ENCODE results near the gene CLCA1. TPM values are rescaled to one million over a fixed set of nuclear protein-coding genes. Genes with fewer than 3 reads are reported as not detected.

Gene CLCA1
- total RNA-seq, 1 donor from 2014 or later = not detected

DNA sequence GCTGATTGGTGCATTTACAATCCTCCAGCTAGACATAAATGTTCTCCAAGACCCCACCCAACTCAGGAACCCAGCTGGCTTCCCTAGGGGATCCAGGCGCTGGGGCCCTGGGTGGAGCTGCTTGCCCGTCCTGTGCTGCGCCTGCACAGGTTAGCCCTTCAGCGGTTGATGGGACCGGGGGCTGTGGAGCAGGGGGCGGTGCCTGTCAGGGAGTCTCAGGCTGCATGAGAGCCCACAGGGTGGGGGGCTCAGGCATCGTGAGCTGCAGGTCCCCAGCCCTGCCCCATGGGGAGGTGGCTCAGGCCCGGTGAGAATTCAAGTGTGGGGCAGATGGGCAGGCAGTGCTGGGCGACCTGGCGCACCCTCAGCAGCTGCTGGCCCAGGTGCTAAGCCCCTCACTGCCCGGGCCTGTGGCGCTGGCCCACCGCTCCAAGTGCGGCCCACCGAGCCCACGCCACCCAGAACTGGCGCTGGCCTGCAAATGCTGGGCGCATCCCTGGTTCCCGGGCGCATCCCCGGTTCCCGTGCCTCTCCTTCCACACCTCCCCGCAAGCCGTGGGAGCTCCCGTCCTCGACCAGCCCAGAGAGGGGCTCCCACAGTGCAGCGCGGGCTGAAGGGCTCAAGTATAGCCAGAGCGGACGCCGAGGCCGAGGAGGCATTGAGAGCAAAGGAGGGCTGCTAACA lies 55.1 kb downstream of the CLCA1 start:
- H3K4me1 Mint-ChIP-seq (ENCODE audit: low read depth, unreplicated experiment) = no peaks in the 10 kb centered on the region
- no peaks in the 10 kb centered on the region for H3K36me3 Mint-ChIP-seq (ENCODE audit: unreplicated experiment)
- H3K9me3 Mint-ChIP-seq (ENCODE audit: unreplicated experiment) = no peaks in the 10 kb centered on the region
- TF ChIP-seq, protein P1, sequence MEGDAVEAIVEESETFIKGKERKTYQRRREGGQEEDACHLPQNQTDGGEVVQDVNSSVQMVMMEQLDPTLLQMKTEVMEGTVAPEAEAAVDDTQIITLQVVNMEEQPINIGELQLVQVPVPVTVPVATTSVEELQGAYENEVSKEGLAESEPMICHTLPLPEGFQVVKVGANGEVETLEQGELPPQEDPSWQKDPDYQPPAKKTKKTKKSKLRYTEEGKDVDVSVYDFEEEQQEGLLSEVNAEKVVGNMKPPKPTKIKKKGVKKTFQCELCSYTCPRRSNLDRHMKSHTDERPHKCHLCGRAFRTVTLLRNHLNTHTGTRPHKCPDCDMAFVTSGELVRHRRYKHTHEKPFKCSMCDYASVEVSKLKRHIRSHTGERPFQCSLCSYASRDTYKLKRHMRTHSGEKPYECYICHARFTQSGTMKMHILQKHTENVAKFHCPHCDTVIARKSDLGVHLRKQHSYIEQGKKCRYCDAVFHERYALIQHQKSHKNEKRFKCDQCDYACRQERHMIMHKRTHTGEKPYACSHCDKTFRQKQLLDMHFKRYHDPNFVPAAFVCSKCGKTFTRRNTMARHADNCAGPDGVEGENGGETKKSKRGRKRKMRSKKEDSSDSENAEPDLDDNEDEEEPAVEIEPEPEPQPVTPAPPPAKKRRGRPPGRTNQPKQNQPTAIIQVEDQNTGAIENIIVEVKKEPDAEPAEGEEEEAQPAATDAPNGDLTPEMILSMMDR (IDR thresholded peaks at IDR 0.05; ENCODE audit: partially characterized antibody, unreplicated experiment) = no peak
- peaks cover 2% of the 10 kb centered on the region for H3K27me3 Mint-ChIP-seq (ENCODE audit: unreplicated experiment)
- H3K27ac Mint-ChIP-seq (ENCODE audit: unreplicated experiment) = no peak overlapping the region
- DNase-seq = no peak
- H3K4me3 Mint-ChIP-seq (ENCODE audit: unreplicated experiment) = no peak overlapping the region

DNA sequence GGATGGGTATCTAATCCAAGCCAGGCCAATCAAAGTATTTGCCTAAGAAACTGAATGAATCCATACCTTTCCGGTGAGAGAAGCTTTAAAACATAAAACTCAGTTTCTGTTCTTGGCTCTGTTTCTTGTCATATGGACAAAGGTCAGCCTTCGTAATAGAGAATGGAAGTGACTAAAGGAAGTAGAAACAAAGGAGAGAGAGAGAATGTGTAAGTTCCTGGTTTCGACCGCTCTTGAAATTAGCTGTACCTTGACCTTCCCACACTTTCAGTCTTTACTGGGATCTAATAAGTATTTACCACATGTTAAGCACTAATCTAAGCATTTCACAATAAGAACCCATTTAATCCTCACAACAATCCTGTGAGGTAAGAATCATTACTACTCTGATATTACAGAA lies 58.6 kb downstream of the CLCA1 start:
- TF ChIP-seq, protein P1 (IDR thresholded peaks at IDR 0.05; ENCODE audit: partially characterized antibody, unreplicated experiment) = no peak
- Mint-ChIP-seq H3K9me3 (ENCODE audit: unreplicated experiment) (no peaks in the 10 kb centered on the region), H3K27ac (ENCODE audit: unreplicated experiment) (no peak overlapping the region), H3K4me3 (ENCODE audit: unreplicated experiment) (no peak overlapping the region), H3K27me3 (ENCODE audit: unreplicated experiment) (peaks cover 2% of the 10 kb centered on the region), H3K36me3 (ENCODE audit: unreplicated experiment) (no peaks in the 10 kb centered on the region), H3K4me1 (ENCODE audit: low read depth, unreplicated experiment) (no peaks in the 10 kb centered on the region)
- no peak for DNase-seq

DNA sequence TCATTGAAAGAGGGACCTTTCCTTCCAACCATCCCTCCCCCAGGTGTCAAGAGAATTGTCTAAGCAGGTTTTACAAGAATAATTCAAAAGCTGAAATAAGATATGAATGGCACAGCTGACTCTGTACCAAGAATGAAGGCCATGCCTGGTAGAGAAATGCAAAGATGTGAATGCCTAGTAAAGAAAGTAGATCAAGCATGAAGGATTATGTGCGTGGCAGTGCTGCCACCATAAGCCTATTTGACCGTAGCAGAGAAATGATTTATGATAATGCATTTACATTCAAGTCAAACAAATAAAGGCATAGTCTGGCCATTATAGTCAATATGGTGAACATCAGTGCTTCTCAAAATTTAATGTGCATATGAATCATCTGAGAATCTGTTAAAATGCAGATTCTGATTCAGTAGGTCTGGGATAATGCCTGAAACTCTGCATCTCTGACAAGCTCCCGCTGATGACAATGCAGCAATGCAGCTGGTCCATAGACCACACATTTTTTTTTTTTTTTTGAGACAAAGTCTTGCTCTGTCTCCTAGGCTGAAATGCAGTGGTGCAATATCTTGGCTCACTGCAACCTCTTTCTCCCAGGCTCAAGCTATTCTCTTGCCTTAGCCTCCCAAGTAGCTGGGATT lies 61.6 kb downstream of the CLCA1 start:
- TF ChIP-seq, protein P1 (IDR thresholded peaks at IDR 0.05; ENCODE audit: partially characterized antibody, unreplicated experiment) = no peak
- Mint-ChIP-seq H3K4me3 (ENCODE audit: unreplicated experiment) (no peak overlapping the region), H3K27me3 (ENCODE audit: unreplicated experiment) (no peaks in the 10 kb centered on the region), H3K36me3 (ENCODE audit: unreplicated experiment) (no peaks in the 10 kb centered on the region), H3K9me3 (ENCODE audit: unreplicated experiment) (no peaks in the 10 kb centered on the region), H3K27ac (ENCODE audit: unreplicated experiment) (no peak overlapping the region), H3K4me1 (ENCODE audit: low read depth, unreplicated experiment) (no peaks in the 10 kb centered on the region)
- DNase-seq = no peak

DNA sequence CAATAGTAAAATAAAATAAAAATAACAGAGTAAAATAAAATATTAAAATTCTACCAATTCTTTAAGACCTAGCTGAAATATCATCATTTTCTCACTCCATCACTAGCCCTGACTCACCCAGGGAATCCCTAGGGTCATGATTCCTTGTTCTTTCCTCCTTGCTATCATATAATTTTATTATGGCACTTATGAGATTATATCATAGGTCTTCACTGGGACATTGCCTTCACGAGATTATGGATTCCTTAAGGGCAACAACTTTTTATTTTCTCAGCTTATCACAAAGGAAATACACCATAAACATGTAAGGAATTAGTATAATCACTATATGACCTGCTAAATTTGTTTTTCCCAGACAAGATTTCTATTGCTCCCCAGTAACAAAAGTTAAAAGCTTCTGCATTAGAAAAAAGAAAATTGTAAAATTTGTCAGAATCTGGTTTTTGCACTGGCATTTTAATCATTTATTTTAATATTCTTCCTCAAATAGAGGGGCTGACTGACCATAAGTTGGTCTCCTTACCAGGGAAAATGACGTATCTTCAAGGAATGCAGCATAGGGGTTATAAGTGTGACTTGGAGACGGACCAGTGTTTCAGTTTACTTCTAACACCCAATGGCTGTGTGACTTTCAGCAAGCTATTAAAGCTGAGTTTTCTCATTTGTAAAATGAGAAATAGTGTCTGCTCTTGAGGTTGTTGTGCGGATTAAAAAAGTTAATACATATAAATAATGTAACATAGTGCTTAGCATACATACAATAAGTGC lies 69.4 kb downstream of the CLCA1 start:
- Mint-ChIP-seq H3K9me3 (ENCODE audit: unreplicated experiment) (no peaks in the 10 kb centered on the region), H3K4me3 (ENCODE audit: unreplicated experiment) (no peak overlapping the region)

More for the DNA sequence above, 69.4 kb downstream of the CLCA1 start:
- H3K36me3 Mint-ChIP-seq (ENCODE audit: unreplicated experiment) = no peaks in the 10 kb centered on the region
- TF ChIP-seq, protein P1 (IDR thresholded peaks at IDR 0.05; ENCODE audit: partially characterized antibody, unreplicated experiment) = no peak
- peaks cover 4% of the 10 kb centered on the region for H3K4me1 Mint-ChIP-seq (ENCODE audit: low read depth, unreplicated experiment)
- no peak for DNase-seq
- no peak overlapping the region for H3K27ac Mint-ChIP-seq (ENCODE audit: unreplicated experiment)
- no peaks in the 10 kb centered on the region for H3K27me3 Mint-ChIP-seq (ENCODE audit: unreplicated experiment)
